ENCODE results near the gene GINM1.

The GINM1 gene

GRCh38 chr6:149615805-149616204 lies 49.6 kb downstream of the GINM1 start:
- POLR2A ChIA-PET = interaction anchor here (0.6 kb wide), 1 partner anchor 13 kb away, joined by 3 read pairs; no protein-coding TSS in a partner anchor
- H3K36me3 ChIP-seq (ENCODE audit: control insufficient read depth in 2 of 2, insufficient read depth in 1 of 2, low read length in 2 of 2) = peaks cover 27 to 51% of the 10 kb centered on the region in 2 experiments
- CTCF ChIA-PET = no interaction called here
- no peak overlapping the region for H3K4me3 ChIP-seq (ENCODE audit: low read depth, low read length)
- TF ChIP-seq ZNF174 (tag by site-specific recombination; IDR thresholded peaks at IDR 0.05) (no peak), ZNF660 (tag by site-specific recombination; IDR thresholded peaks at IDR 0.05) (no peak), GLIS2 (tag by site-specific recombination; IDR thresholded peaks at IDR 0.05) (no peak), HOXA7 (CRISPR knock-in tag; IDR thresholded peaks at IDR 0.05; ENCODE audit: borderline replicate concordance) (no peak)
- H3K9me3 ChIP-seq (ENCODE audit: control insufficient read depth, insufficient read depth, low read depth, low read length) = no peaks in the 10 kb centered on the region; the same call in 1 of the 2 replicates
- H3K27ac ChIP-seq (ENCODE audit: extremely low read depth, low read depth, low read length) = no peak overlapping the region
- no peaks in the 10 kb centered on the region for H3K4me1 ChIP-seq (ENCODE audit: control insufficient read depth, insufficient read depth, low read length)

GRCh38 chr6:149627672-149628071 lies 61.5 kb downstream of the GINM1 start:
- Histone ChIP-seq H3K4me1 (ENCODE audit: control insufficient read depth, insufficient read depth, low read length) (no peaks in the 10 kb centered on the region), H3K36me3 (ENCODE audit: control insufficient read depth in 2 of 2, insufficient read depth in 1 of 2, low read length in 2 of 2) (peaks cover 33 to 62% of the 10 kb centered on the region in 2 experiments), H3K4me3 (ENCODE audit: low read depth, low read length) (no peak overlapping the region), H3K27ac (ENCODE audit: extremely low read depth, low read depth, low read length) (no peak overlapping the region), H3K9me3 (ENCODE audit: control insufficient read depth, insufficient read depth, low read depth, low read length) (no peaks in the 10 kb centered on the region)
- TF ChIP-seq ZFHX2 (tag by site-specific recombination; conservative IDR thresholded peaks at IDR 0.05) (no peak), GLI2 (tag by site-specific recombination; IDR thresholded peaks at IDR 0.05; ENCODE audit: borderline replicate concordance, low read depth) (no peak), ZNF16 (tag by site-specific recombination; IDR thresholded peaks at IDR 0.05; ENCODE audit: low read depth) (no peak), ZNF148 (tag by site-specific recombination; IDR thresholded peaks at IDR 0.05; ENCODE audit: borderline replicate concordance) (no peak), ZNF488 (tag by site-specific recombination; IDR thresholded peaks at IDR 0.05) (no peak), ZBTB8A (tag by site-specific recombination; IDR thresholded peaks at IDR 0.05) (no peak), ZBTB21 (tag by site-specific recombination; IDR thresholded peaks at IDR 0.05) (no peak), ZNF24 (tag by site-specific recombination; IDR thresholded peaks at IDR 0.05) (no peak), ZNF157 (tag by site-specific recombination; IDR thresholded peaks at IDR 0.05) (no peak), TSHZ1 (tag by site-specific recombination; IDR thresholded peaks at IDR 0.05; ENCODE audit: borderline replicate concordance) (no peak), ZNF624 (tag by site-specific recombination; IDR thresholded peaks at IDR 0.05) (no peak), HOXA7 (CRISPR knock-in tag; IDR thresholded peaks at IDR 0.05; ENCODE audit: borderline replicate concordance) (no peak), ZNF621 (tag by site-specific recombination; IDR thresholded peaks at IDR 0.05) (no peak), TRIM28 (IDR thresholded peaks at IDR 0.05; ENCODE audit: borderline replicate concordance, low read length) (no peak), ZNF792 (tag by site-specific recombination; IDR thresholded peaks at IDR 0.05) (no peak)
- ChIA-PET CTCF (interaction anchor here (0.7 to 1.2 kb wide), 2 partner anchors 20 to 67 kb away, joined by 4 to 5 read pairs; no protein-coding TSS in a partner anchor), POLR2A (interaction anchor here (0.7 kb wide), 1 partner anchor 1055 kb away, joined by 6 read pairs; no protein-coding TSS in a partner anchor)
